ENCODE results near the gene FOXE3.

GRCh38 chr1:47424336-47424982, 8.4 kb downstream of the FOXE3 start:
- TF ChIP-seq, protein P1, sequence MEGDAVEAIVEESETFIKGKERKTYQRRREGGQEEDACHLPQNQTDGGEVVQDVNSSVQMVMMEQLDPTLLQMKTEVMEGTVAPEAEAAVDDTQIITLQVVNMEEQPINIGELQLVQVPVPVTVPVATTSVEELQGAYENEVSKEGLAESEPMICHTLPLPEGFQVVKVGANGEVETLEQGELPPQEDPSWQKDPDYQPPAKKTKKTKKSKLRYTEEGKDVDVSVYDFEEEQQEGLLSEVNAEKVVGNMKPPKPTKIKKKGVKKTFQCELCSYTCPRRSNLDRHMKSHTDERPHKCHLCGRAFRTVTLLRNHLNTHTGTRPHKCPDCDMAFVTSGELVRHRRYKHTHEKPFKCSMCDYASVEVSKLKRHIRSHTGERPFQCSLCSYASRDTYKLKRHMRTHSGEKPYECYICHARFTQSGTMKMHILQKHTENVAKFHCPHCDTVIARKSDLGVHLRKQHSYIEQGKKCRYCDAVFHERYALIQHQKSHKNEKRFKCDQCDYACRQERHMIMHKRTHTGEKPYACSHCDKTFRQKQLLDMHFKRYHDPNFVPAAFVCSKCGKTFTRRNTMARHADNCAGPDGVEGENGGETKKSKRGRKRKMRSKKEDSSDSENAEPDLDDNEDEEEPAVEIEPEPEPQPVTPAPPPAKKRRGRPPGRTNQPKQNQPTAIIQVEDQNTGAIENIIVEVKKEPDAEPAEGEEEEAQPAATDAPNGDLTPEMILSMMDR (conservative IDR thresholded peaks at IDR 0.05; ENCODE audit: low read depth, low read length) = peak; percentile 96
- TF ChIP-seq EZH2phosphoT487 (IDR thresholded peaks at IDR 0.05; ENCODE audit: borderline replicate concordance, low read length) (no peak), EZH2 (IDR thresholded peaks at IDR 0.05; ENCODE audit: low read length, unreplicated experiment) (no peak)

Data from PC-3 (cell line).